H9 (cell line): ENCODE results near the gene MYO18B. TPM values are rescaled to one million over a fixed set of nuclear protein-coding genes. Genes with fewer than 3 reads are reported as not detected.

Experiments used
- DNase-seq: peaks from one replicate; pipeline ENCODE4 v3.0.0-alpha.2; 2017
- H2AFZ ChIP-seq: one replicate; pipeline ENCODE4 v1.6.1; 2013; ENCODE audit warnings: mild to moderate bottlenecking, low read length, control low read depth, moderate library complexity
- H2AK5ac ChIP-seq: 2 replicates; pipeline ENCODE4 v1.6.1; 2013; ENCODE audit warnings: low read length, control low read depth, mixed read lengths; ENCODE audit not compliant: insufficient read length
- H2BK120ac ChIP-seq: one replicate; pipeline ENCODE4 v1.6.1; 2013; ENCODE audit warnings: low read depth, mild to moderate bottlenecking, low read length, control low read depth, inconsistent platforms; ENCODE audit not compliant: poor library complexity, severe bottlenecking
- H2BK12ac ChIP-seq: 2 replicates; pipeline ENCODE4 v1.6.1; 2013; ENCODE audit warnings: low read length, control low read depth, mixed read lengths, low read depth; ENCODE audit not compliant: insufficient read length
- H2BK15ac ChIP-seq: 2 replicates; pipeline ENCODE4 v1.6.1; 2013; ENCODE audit warnings: low read depth, low read length, control low read depth
- H2BK20ac ChIP-seq: one replicate; pipeline ENCODE4 v1.6.1; 2013; ENCODE audit warnings: low read depth, mild to moderate bottlenecking, low read length, control low read depth, inconsistent platforms; ENCODE audit not compliant: poor library complexity, severe bottlenecking
- H2BK5ac ChIP-seq: 2 replicates; pipeline ENCODE4 v1.6.1; 2013; ENCODE audit warnings: low read length, control low read depth, mixed read lengths; ENCODE audit not compliant: insufficient read length
- H3K14ac ChIP-seq: 2 replicates; pipeline ENCODE4 v1.6.1; 2013; ENCODE audit warnings: low read length, control low read depth; ENCODE audit not compliant: insufficient read depth
- H3K18ac ChIP-seq: 2 replicates; pipeline ENCODE4 v1.6.1; 2013; ENCODE audit warnings: low read depth, mild to moderate bottlenecking, mixed read lengths, low read length, control low read depth; ENCODE audit not compliant: insufficient read length
- H3K23ac ChIP-seq: 2 replicates; pipeline ENCODE4 v1.6.1; 2013; ENCODE audit warnings: low read length, control low read depth, mixed read lengths, low read depth; ENCODE audit not compliant: insufficient read length
- H3K23me2 ChIP-seq: 2 replicates; pipeline ENCODE4 v1.6.1; 2013; ENCODE audit warnings: low read depth, mild to moderate bottlenecking, mixed read lengths, low read length, control low read depth; ENCODE audit not compliant: insufficient read length, poor library complexity, severe bottlenecking
- H3K27ac ChIP-seq: 2 replicates; pipeline ENCODE4 v1.5.1; 2013; ENCODE audit warnings: low read length, control low read depth, mixed read lengths, low read depth; ENCODE audit not compliant: insufficient read length
- H3K27me3 ChIP-seq: 2 replicates; pipeline ENCODE4 v1.6.1; 2013; ENCODE audit warnings: low read length, control low read depth, inconsistent platforms; ENCODE audit not compliant: insufficient read depth
- H3K4ac ChIP-seq: 2 replicates; pipeline ENCODE4 v1.6.1; 2013; ENCODE audit warnings: low read depth, mild to moderate bottlenecking, control low read depth, inconsistent platforms, low read length, moderate library complexity
- H3K4me1 ChIP-seq: 2 replicates; pipeline ENCODE4 v1.6.1; 2013; ENCODE audit warnings: low read length, control low read depth, inconsistent platforms; ENCODE audit not compliant: insufficient read depth
- H3K4me2 ChIP-seq: 2 replicates; pipeline ENCODE4 v1.6.1; 2013; ENCODE audit warnings: low read length, control low read depth, mixed read lengths; ENCODE audit not compliant: insufficient read length, insufficient read depth
- H3K56ac ChIP-seq: 2 replicates; pipeline ENCODE4 v1.6.1; 2013; ENCODE audit warnings: low read depth, mild to moderate bottlenecking, mixed read lengths, low read length, control low read depth; ENCODE audit not compliant: insufficient read length
- H3K79me1 ChIP-seq: 2 replicates; pipeline ENCODE4 v1.6.1; 2013; ENCODE audit warnings: low read depth, mild to moderate bottlenecking, moderate library complexity, low read length, control low read depth, inconsistent platforms; ENCODE audit not compliant: insufficient read depth, poor library complexity, severe bottlenecking
- H3K79me2 ChIP-seq: 2 replicates; pipeline ENCODE4 v1.6.1; 2013; ENCODE audit warnings: low read length, control low read depth, inconsistent platforms; ENCODE audit not compliant: insufficient read depth
- H3K9ac ChIP-seq: 2 replicates; pipeline ENCODE4 v1.6.1; 2013; ENCODE audit warnings: low read length, control low read depth, mixed read lengths; ENCODE audit not compliant: insufficient read length; ENCODE audit errors: extremely low read depth
- H3K9me3 ChIP-seq: one replicate; pipeline ENCODE4 v1.6.1; 2013; ENCODE audit warnings: low read depth, low read length, inconsistent platforms; ENCODE audit not compliant: control insufficient read depth
- H3T11ph ChIP-seq: one replicate; pipeline ENCODE4 v1.6.1; 2013; ENCODE audit warnings: mild to moderate bottlenecking, low read length, control low read depth, inconsistent platforms
- H4K20me1 ChIP-seq: one replicate; pipeline ENCODE4 v1.6.1; 2013; ENCODE audit not compliant: control insufficient read depth, insufficient read length, insufficient read depth
- H4K5ac ChIP-seq: 2 replicates; pipeline ENCODE4 v1.6.1; 2013; ENCODE audit warnings: low read depth, mild to moderate bottlenecking, mixed read lengths, low read length, control low read depth; ENCODE audit not compliant: insufficient read length
- H4K8ac ChIP-seq: replicated peaks from 2 replicates; pipeline ENCODE4 v1.6.1; 2013; ENCODE audit warnings: low read length, control low read depth, mixed read lengths, low read depth; ENCODE audit not compliant: insufficient read length
- H4K91ac ChIP-seq: 2 replicates; pipeline ENCODE4 v1.6.1; 2013; ENCODE audit warnings: low read depth, mild to moderate bottlenecking, moderate library complexity, mixed read lengths, low read length, control low read depth; ENCODE audit not compliant: insufficient read length
- H3K27ac Mint-ChIP-seq, 3 experiments: 2 replicates in 2 of 3; 3 replicates in 1 of 3; pipeline ENCODE4 v1.8.0; 2020 to 2021; ENCODE audit warnings: mixed read lengths in 3 of 3, mild to moderate bottlenecking in 1 of 3, moderate library complexity in 1 of 3
- H3K27me3 Mint-ChIP-seq: 2 replicates; pipeline ENCODE4 v1.8.0; 2021; ENCODE audit warnings: low read depth, mild to moderate bottlenecking, moderate library complexity, mixed read lengths
- H3K36me3 Mint-ChIP-seq, 3 experiments: 2 replicates in 2 of 3; 3 replicates in 1 of 3; pipeline ENCODE4 v1.8.0; 2020 to 2021; ENCODE audit warnings: low read depth in 3 of 3, mixed read lengths in 3 of 3; ENCODE audit not compliant: insufficient read depth in 1 of 3
- H3K4me1 Mint-ChIP-seq, 2 experiments: 2 replicates each; pipeline ENCODE4 v1.8.0; 2020; ENCODE audit warnings: mixed read lengths in 2 of 2
- H3K4me3 Mint-ChIP-seq, 2 experiments: 2 replicates in 1 of 2; 3 replicates in 1 of 2; pipeline ENCODE4 v1.8.0; 2020 to 2021; ENCODE audit warnings: mild to moderate bottlenecking in 2 of 2, mixed read lengths in 2 of 2, moderate library complexity in 1 of 2
- H3K9me3 Mint-ChIP-seq, 2 experiments: 2 replicates in 1 of 2; 3 replicates in 1 of 2; pipeline ENCODE4 v1.8.0; 2020; ENCODE audit warnings: mild to moderate bottlenecking in 2 of 2, mixed read lengths in 2 of 2, moderate library complexity in 1 of 2
- whole genome bisulfite sequencing: extraction: QIAGEN DNeasy Blood & Tissue Kit; methylation state at CpG from one replicate; pipeline ENCODE4 v1.1.7; 2013; ENCODE audit warnings: missing lambda C conversion rate, low lambda C conversion rate, mixed read lengths; ENCODE audit not compliant: insufficient read length; ENCODE audit errors: extremely low coverage; 5-methylcytosine and 5-hydroxymethylcytosine counted together
- total RNA-seq: library from RNA; stranded (reverse); gene quantifications from 2 replicates; pipeline ENCODE4 v1.2.1, GENCODE V29; 2021
- TF ChIP-seq, protein P1 (sequence below): fragments of 200-600 bp; sonication (generic); conservative IDR thresholded peaks from 3 replicates; pipeline ENCODE4 v1.8.0; 2021; ENCODE audit warnings: antibody characterized with exemption, mild to moderate bottlenecking

Gene MYO18B
- total RNA-seq, 1 experiment from 2014 or later = 0.46 TPM

DNA sequence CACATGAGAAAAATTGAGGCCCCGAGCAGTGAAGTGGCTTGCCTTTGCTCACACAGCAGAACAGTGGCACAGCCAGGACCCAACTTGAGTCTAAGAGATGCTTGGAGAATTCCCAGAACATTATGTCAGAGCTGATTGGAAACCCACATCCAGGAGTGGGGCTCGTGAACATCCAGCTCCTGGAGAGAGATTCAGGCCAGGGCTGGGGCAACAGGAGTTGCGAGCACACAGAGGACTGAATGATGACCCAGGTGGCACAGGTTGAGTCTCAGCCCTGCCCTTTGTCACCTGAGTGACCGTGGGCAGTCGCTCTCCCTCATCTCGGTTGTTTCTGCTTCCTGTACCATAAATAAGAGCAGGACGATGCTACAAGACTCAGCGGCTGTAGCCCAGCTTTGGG, 102.6 kb downstream of the MYO18B start:
- peaks cover 1% of the 10 kb centered on the region for H3K27me3 Mint-ChIP-seq
- Histone ChIP-seq H3T11ph (no peak overlapping the region), H4K8ac (no peak overlapping the region), H4K20me1 (no peaks in the 10 kb centered on the region), H2AFZ (no peak overlapping the region), H2BK120ac (no peak overlapping the region), H3K4me1 (no peaks in the 10 kb centered on the region), H2BK5ac (no peak overlapping the region), H3K4me2 (no peak overlapping the region), H2BK20ac (no peak overlapping the region), H3K23ac (no peak overlapping the region), H3K18ac (no peak overlapping the region), H3K4ac (no peak overlapping the region), H3K79me2 (no peaks in the 10 kb centered on the region), H2BK15ac (no peak overlapping the region), H3K27ac (no peak overlapping the region), H3K56ac (no peak overlapping the region), H4K91ac (no peak overlapping the region), H2AK5ac (no peak overlapping the region), H3K9me3 (no peaks in the 10 kb centered on the region), H3K14ac (no peak overlapping the region), H4K5ac (no peak overlapping the region), H3K23me2 (no peaks in the 10 kb centered on the region), H2BK12ac (no peak overlapping the region), H3K27me3 (no peaks in the 10 kb centered on the region), H3K9ac (no peak overlapping the region), H3K79me1 (no peaks in the 10 kb centered on the region)
- H3K4me3 Mint-ChIP-seq = no peak overlapping the region
- no peaks in the 10 kb centered on the region for H3K9me3 Mint-ChIP-seq
- H3K27ac Mint-ChIP-seq = no peak overlapping the region
- no CpG with 5 or more reads among the region's 8 CpGs for WGBS
- peaks cover 0 to 3% of the 10 kb centered on the region in 2 experiments; a peak in 2 of 4 replicates for H3K4me1 Mint-ChIP-seq
- no peak for DNase-seq
- H3K36me3 Mint-ChIP-seq = no peaks in the 10 kb centered on the region
- TF ChIP-seq, protein P1, sequence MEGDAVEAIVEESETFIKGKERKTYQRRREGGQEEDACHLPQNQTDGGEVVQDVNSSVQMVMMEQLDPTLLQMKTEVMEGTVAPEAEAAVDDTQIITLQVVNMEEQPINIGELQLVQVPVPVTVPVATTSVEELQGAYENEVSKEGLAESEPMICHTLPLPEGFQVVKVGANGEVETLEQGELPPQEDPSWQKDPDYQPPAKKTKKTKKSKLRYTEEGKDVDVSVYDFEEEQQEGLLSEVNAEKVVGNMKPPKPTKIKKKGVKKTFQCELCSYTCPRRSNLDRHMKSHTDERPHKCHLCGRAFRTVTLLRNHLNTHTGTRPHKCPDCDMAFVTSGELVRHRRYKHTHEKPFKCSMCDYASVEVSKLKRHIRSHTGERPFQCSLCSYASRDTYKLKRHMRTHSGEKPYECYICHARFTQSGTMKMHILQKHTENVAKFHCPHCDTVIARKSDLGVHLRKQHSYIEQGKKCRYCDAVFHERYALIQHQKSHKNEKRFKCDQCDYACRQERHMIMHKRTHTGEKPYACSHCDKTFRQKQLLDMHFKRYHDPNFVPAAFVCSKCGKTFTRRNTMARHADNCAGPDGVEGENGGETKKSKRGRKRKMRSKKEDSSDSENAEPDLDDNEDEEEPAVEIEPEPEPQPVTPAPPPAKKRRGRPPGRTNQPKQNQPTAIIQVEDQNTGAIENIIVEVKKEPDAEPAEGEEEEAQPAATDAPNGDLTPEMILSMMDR = no peak
